IMR-90 (cell line): Measurements from ENCODE around the gene SEC16A. TPM values are rescaled to one million over a fixed set of nuclear protein-coding genes. Genes with fewer than 3 reads are reported as not detected.

ENCODE experiments used
- ATAC-seq: fragments of 200-7000 bp; cut with Tn5 transposase; 2 replicates; pipeline ENCODE4 v1.9.1; 2020; ENCODE audit warnings: low read depth, mild to moderate bottlenecking, moderate library complexity
- BruUV-seq: library from RNA; stranded (reverse); fragments of 400-500 nt; replicated peaks from 2 replicates; lab custom pipeline; 2021; lab: Mats Ljungman, UMichigan
- CTCF ChIA-PET: fragments of 300-600 bp; formaldehyde crosslinking; extraction: SDS; loops from one replicate; lab custom pipeline; 2021; ENCODE audit warnings: antibody characterized with exemption; lab: Yijun Ruan, JAX
- POLR2A ChIA-PET: fragments of 300-600 bp; sonication (Branson Sonifier 250); formaldehyde crosslinking; loops from one replicate; lab custom pipeline; 2022; ENCODE audit warnings: antibody characterized with exemption; ENCODE audit not compliant: unreplicated experiment; lab: Charles Lee
- DNase-seq: peaks from one replicate; pipeline ENCODE4 v3.0.0; 2013
- H2AFZ ChIP-seq: replicated peaks from 2 replicates; pipeline ENCODE3; 2013; ENCODE audit warnings: low read length, mild to moderate bottlenecking; ENCODE audit not compliant: poor library complexity
- H2AK5ac ChIP-seq: 2 replicates; pipeline ENCODE4 v1.6.1; 2013; ENCODE audit warnings: low read depth, low read length, inconsistent platforms
- H2AK9ac ChIP-seq: replicated peaks from 2 replicates; pipeline ENCODE3; 2013; ENCODE audit warnings: mild to moderate bottlenecking, low read depth, low read length, moderate library complexity; ENCODE audit not compliant: poor library complexity
- H2BK120ac ChIP-seq: 2 replicates; pipeline ENCODE4 v1.6.1; 2013; ENCODE audit warnings: low read depth, low read length, inconsistent platforms
- H2BK15ac ChIP-seq: 3 replicates; pipeline ENCODE4 v1.6.1; 2013; ENCODE audit warnings: low read depth, low read length, inconsistent platforms
- H2BK20ac ChIP-seq: 2 replicates; pipeline ENCODE4 v1.6.1; 2013; ENCODE audit warnings: low read depth, mild to moderate bottlenecking, inconsistent platforms, low read length, moderate library complexity
- H2BK5ac ChIP-seq: 2 replicates; pipeline ENCODE4 v1.6.1; 2013; ENCODE audit warnings: mild to moderate bottlenecking, low read depth, low read length, inconsistent platforms; ENCODE audit not compliant: poor library complexity, severe bottlenecking
- H3K14ac ChIP-seq: replicated peaks from 2 replicates; pipeline ENCODE4 v1.6.1; 2013; ENCODE audit warnings: low read depth, low read length, inconsistent platforms
- H3K18ac ChIP-seq: 2 replicates; pipeline ENCODE4 v1.6.1; 2013; ENCODE audit warnings: low read depth, low read length, control low read depth
- H3K23ac ChIP-seq: 2 replicates; pipeline ENCODE4 v1.6.1; 2013; ENCODE audit warnings: low read depth, low read length, inconsistent platforms
- H3K27ac ChIP-seq: 2 replicates; pipeline ENCODE4 v1.5.1; 2013; ENCODE audit warnings: mild to moderate bottlenecking, control low read depth, low read length; ENCODE audit not compliant: insufficient read depth
- H3K27me3 ChIP-seq: 2 replicates; pipeline ENCODE4 v1.6.1; 2013; ENCODE audit warnings: low read length; ENCODE audit not compliant: control insufficient read depth, insufficient read depth
- H3K36me3 ChIP-seq: 2 replicates; pipeline ENCODE4 v1.6.1; 2013; ENCODE audit warnings: low read length, mixed read lengths; ENCODE audit not compliant: control insufficient read depth, insufficient read depth
- H3K4ac ChIP-seq: 2 replicates; pipeline ENCODE4 v1.6.1; 2013; ENCODE audit warnings: low read depth, low read length, inconsistent platforms
- H3K4me1 ChIP-seq: 2 replicates; pipeline ENCODE4 v1.6.1; 2013; ENCODE audit warnings: low read length, mixed read lengths; ENCODE audit not compliant: control insufficient read depth, insufficient read depth
- H3K4me2 ChIP-seq: 2 replicates; pipeline ENCODE4 v1.6.1; 2013; ENCODE audit warnings: low read depth, mild to moderate bottlenecking, control low read depth, low read length, moderate library complexity
- H3K4me3 ChIP-seq: 2 replicates; pipeline ENCODE4 v1.5.1; 2013; ENCODE audit warnings: low read depth, mild to moderate bottlenecking, control low read depth, low read length, moderate library complexity; ENCODE audit not compliant: insufficient read depth
- H3K56ac ChIP-seq: 2 replicates; pipeline ENCODE4 v1.6.1; 2013; ENCODE audit warnings: low read length, inconsistent platforms; ENCODE audit not compliant: insufficient read depth; ENCODE audit errors: extremely low read depth
- H3K79me1 ChIP-seq, 2 experiments: 2 replicates each; pipeline ENCODE4 v1.6.1; 2013; ENCODE audit warnings: low read length in 2 of 2, inconsistent platforms in 1 of 2, low read depth in 1 of 2
- H3K9ac ChIP-seq: 2 replicates; pipeline ENCODE4 v1.6.1; 2013; ENCODE audit warnings: low read depth, low read length, control low read depth
- H3K9me1 ChIP-seq: 2 replicates; pipeline ENCODE4 v1.6.1; 2013; ENCODE audit warnings: low read length, inconsistent platforms; ENCODE audit not compliant: insufficient read depth
- H3K9me3 ChIP-seq: 2 replicates; pipeline ENCODE4 v1.6.1; 2013; ENCODE audit warnings: low read length; ENCODE audit not compliant: control insufficient read depth, insufficient read depth
- H4K20me1 ChIP-seq: 2 replicates; pipeline ENCODE4 v1.6.1; 2013; ENCODE audit warnings: low read length, inconsistent platforms; ENCODE audit not compliant: insufficient read depth
- H4K5ac ChIP-seq: 2 replicates; pipeline ENCODE4 v1.6.1; 2013; ENCODE audit warnings: mild to moderate bottlenecking, low read depth, low read length, control low read depth
- H4K8ac ChIP-seq, 2 experiments: 2 replicates each; pipeline ENCODE4 v1.6.1; 2013; ENCODE audit warnings: low read depth in 2 of 2, low read length in 2 of 2, control low read depth in 1 of 2, inconsistent platforms in 1 of 2
- H4K91ac ChIP-seq: 2 replicates; pipeline ENCODE4 v1.6.1; 2013; ENCODE audit warnings: low read depth, low read length, inconsistent platforms; ENCODE audit not compliant: insufficient read depth
- CEBPB ChIP-seq: IDR thresholded peaks from 2 replicates; pipeline ENCODE4 v1.6.1; 2012; ENCODE audit warnings: low read depth, low read length, improper control_type of control experiment
- MAZ ChIP-seq: IDR thresholded peaks from 2 replicates; pipeline ENCODE4 v1.6.1; 2012; ENCODE audit warnings: low read depth, mild to moderate bottlenecking, low read length, improper control_type of control experiment, moderate library complexity, borderline replicate concordance
- MXI1 ChIP-seq: IDR thresholded peaks from 2 replicates; pipeline ENCODE4 v1.6.1; 2012; ENCODE audit warnings: low read depth, mild to moderate bottlenecking, low read length, moderate library complexity, borderline replicate concordance
- WGBS, 2 experiments: methylation state at CpG; one replicate each; pipeline versions ENCODE4 v1.1.5 to v1.1.7; 2013; ENCODE audit warnings: missing lambda C conversion rate in 2 of 2; ENCODE audit not compliant: insufficient read length in 1 of 2; ENCODE audit errors: extremely low coverage in 2 of 2; 5-methylcytosine and 5-hydroxymethylcytosine counted together
- dilution Hi-C: fragments of 300-500 bp; cut with HindIII; formaldehyde crosslinking; loops from one replicate; pipeline ENCODE4 v1.14.3; 2018; ENCODE audit warnings: low sequenced_read_pairs; ENCODE audit not compliant: unreplicated experiment
- in situ Hi-C: fragments of 300-500 bp; cut with MboI; formaldehyde crosslinking; loops from 3 replicates; pipeline ENCODE4 v1.14.3; 2019; ENCODE audit warnings: low sequenced_read_pairs, inconsistent platforms, mixed read lengths
- intact Hi-C: fragments of 100-400 bp; cut with micrococcal nuclease; formaldehyde crosslinking; loops from 2 replicates; pipeline ENCODE4 v1.10.0; 2022
- polyA plus RNA-seq, 3 experiments: library from polyadenylated mRNA; depleted of rRNA; stranded (reverse); fragments of >200 nt; gene quantifications; 2 replicates each; pipeline ENCODE4 v1.2.3, GENCODE V29; 2012; ENCODE audit warnings: low replicate concordance in 1 of 3
- total RNA-seq: library from RNA; depleted of rRNA; stranded (reverse); fragments of >200 nt; gene quantifications from 2 replicates; pipeline ENCODE4 v1.2.3, GENCODE V29; 2012

Gene SEC16A
- total and polyA plus RNA-seq, 2 of the 4 experiments (the other 2 are of a cell fraction): 12.2 to 48.1 TPM

- no peaks in the 10 kb centered on the region; the same call in 1 of the 2 replicates for H3K9me1 ChIP-seq
- no peaks in the 10 kb centered on the region; the same call in 1 of the 2 replicates for H3K27me3 ChIP-seq
- peaks cover 61% of the 10 kb centered on the region for H4K20me1 ChIP-seq
- H3K36me3 ChIP-seq: peaks cover 13% of the 10 kb centered on the region
- peak overlapping the region; percentile 91 for H3K23ac ChIP-seq
- DNase-seq (peak; percentile 37), ATAC-seq (peak; percentile 0; the same call in 1 of the 2 replicates)
- H2AK9ac ChIP-seq: peak overlapping the region; percentile 97
- H2AK5ac ChIP-seq: peak overlapping the region; percentile 46
- H4K5ac ChIP-seq: peak overlapping the region; percentile 75; the same call in 1 of the 2 replicates
- peaks cover 8% of the 10 kb centered on the region; the same call in 1 of the 2 replicates for H3K4me1 ChIP-seq
- WGBS, 2 experiments: 0% methylated on average over 19 of the region's 39 CpGs; no CpG with 5 or more reads in 1 of the 2 experiments
- H4K8ac ChIP-seq: peak overlapping the region in 1 of 2 experiments; percentile 68; a peak in 1 of 4 replicates
- H3K79me1 ChIP-seq: peaks cover 0 to 27% of the 10 kb centered on the region in 2 experiments; a peak in 2 of 4 replicates
- peak overlapping the region; percentile 96 for H3K27ac ChIP-seq
- BruUV-seq: TSS peak; percentile 75
- peak overlapping the region; percentile 100 for H3K4me2 ChIP-seq
- peak overlapping the region; percentile 80 for H3K56ac ChIP-seq
- intact Hi-C loops (loop anchor here (2.0 kb wide), 1 partner anchor 43 kb away; the partner anchor contains the start of gene INPP5E), in situ Hi-C loops (no loop called here), dilution Hi-C loops (no loop called here)
- peak overlapping the region; percentile 96 for H3K14ac ChIP-seq
- peak overlapping the region; percentile 85 for H2BK5ac ChIP-seq
- H3K18ac ChIP-seq: no peak overlapping the region
- 0 out of 2 replicates have a peak overlapping the region, but pooled peaks have one; percentile 16 for H2BK120ac ChIP-seq
- H3K9ac ChIP-seq: peak overlapping the region; percentile 96
- H2BK15ac ChIP-seq: no peak overlapping the region
- no peaks in the 10 kb centered on the region for H3K9me3 ChIP-seq
- peak overlapping the region; percentile 15; the same call in 1 of the 2 replicates for H4K91ac ChIP-seq
- peak overlapping the region; percentile 89 for H2AFZ ChIP-seq
- H3K4ac ChIP-seq: peak overlapping the region; percentile 89
- no peak overlapping the region for H2BK20ac ChIP-seq
- peak overlapping the region; percentile 92 for H3K4me3 ChIP-seq
- ChIA-PET CTCF (no interaction called here), POLR2A (no interaction called here)
- TF ChIP-seq MAZ: no peak
- 0 out of 2 replicates have a peak, but pooled peaks have one; percentile 15 for TF ChIP-seq MXI1
- peak; percentile 96 for TF ChIP-seq CEBPB
Measured at GRCh38 chr9:136482046-136482792, 621 bp downstream of the SEC16A start.
